Left ventricle myocardium inferior (tissue), 1 donor: ENCODE data around the gene TMPRSS3. TPM values are rescaled to one million over a fixed set of nuclear protein-coding genes. Genes with fewer than 3 reads are reported as not detected.

ENCODE experiments used
- DNase-seq: peaks from one replicate; pipeline ENCODE4 v3.0.0-alpha.2; 2020
- H3K27ac ChIP-seq: fragments of 200-600 bp; replicated peaks from 2 replicates; pipeline ENCODE4 v1.8.0; 2021
- H3K27me3 ChIP-seq: fragments of 200-600 bp; 2 replicates; pipeline ENCODE4 v1.8.0; 2021; ENCODE audit warnings: low read depth
- H3K36me3 ChIP-seq: fragments of 200-600 bp; 2 replicates; pipeline ENCODE4 v1.8.0; 2021
- H3K4me1 ChIP-seq: fragments of 200-600 bp; 2 replicates; pipeline ENCODE4 v1.8.0; 2021
- H3K4me3 ChIP-seq: fragments of 200-600 bp; 2 replicates; pipeline ENCODE4 v1.8.0; 2021; ENCODE audit warnings: mild to moderate bottlenecking, moderate library complexity
- H3K9me3 ChIP-seq: fragments of 200-600 bp; replicated peaks from 2 replicates; pipeline ENCODE4 v1.8.0; 2021
- intact Hi-C: fragments of 100-400 bp; cut with micrococcal nuclease; formaldehyde crosslinking; loops from one replicate; pipeline ENCODE4 v1.11.0; 2022
- total RNA-seq: library from RNA; stranded (reverse); fragmentation: NEBNext Ultra II Directional; extraction: Animal tissue kit (Norgen Biotek cat#: 25700); gene quantifications from one replicate; pipeline ENCODE4 v1.2.1, GENCODE V29; 2021
- TF ChIP-seq, protein P1 (sequence below): fragments of 200-600 bp; IDR thresholded peaks from 2 replicates; pipeline ENCODE4 v1.8.0; 2021; ENCODE audit warnings: antibody characterized with exemption, mild to moderate bottlenecking, borderline replicate concordance
- donor health status: DM: no; HTN: yes; CAD: no; lungs with severe emphysema.

TMPRSS3 gene
- total RNA-seq, 1 donor from 2014 or later: not detected

DNA sequence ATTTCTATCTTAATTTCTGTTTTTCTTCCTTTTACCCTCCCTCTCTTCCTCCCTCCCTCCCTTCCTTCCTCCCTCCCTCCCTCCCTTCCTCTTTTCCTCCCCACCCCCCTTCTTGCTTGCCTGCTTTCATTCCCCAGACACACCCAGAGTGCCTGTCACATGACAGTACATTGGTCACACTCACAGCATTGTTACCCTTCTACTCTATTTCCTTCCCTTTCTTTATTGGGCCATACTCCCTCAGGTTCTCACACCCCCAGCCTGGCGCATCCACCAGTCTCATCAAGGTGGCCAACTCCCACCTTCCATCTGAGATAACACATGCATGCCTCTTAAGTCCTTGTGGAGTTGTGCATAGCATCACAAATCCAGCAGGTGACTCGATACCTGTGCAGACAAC, 10.9 kb downstream of the TMPRSS3 start:
- intact Hi-C loops: no loop called here
- Histone ChIP-seq H3K27ac (no peak overlapping the region), H3K36me3 (no peaks in the 10 kb centered on the region), H3K4me1 (peaks cover 9% of the 10 kb centered on the region), H3K4me3 (no peak overlapping the region), H3K9me3 (peaks cover 19% of the 10 kb centered on the region), H3K27me3 (peaks cover 26% of the 10 kb centered on the region)
- TF ChIP-seq, protein P1, sequence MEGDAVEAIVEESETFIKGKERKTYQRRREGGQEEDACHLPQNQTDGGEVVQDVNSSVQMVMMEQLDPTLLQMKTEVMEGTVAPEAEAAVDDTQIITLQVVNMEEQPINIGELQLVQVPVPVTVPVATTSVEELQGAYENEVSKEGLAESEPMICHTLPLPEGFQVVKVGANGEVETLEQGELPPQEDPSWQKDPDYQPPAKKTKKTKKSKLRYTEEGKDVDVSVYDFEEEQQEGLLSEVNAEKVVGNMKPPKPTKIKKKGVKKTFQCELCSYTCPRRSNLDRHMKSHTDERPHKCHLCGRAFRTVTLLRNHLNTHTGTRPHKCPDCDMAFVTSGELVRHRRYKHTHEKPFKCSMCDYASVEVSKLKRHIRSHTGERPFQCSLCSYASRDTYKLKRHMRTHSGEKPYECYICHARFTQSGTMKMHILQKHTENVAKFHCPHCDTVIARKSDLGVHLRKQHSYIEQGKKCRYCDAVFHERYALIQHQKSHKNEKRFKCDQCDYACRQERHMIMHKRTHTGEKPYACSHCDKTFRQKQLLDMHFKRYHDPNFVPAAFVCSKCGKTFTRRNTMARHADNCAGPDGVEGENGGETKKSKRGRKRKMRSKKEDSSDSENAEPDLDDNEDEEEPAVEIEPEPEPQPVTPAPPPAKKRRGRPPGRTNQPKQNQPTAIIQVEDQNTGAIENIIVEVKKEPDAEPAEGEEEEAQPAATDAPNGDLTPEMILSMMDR: no peak
- no peak for DNase-seq

DNA sequence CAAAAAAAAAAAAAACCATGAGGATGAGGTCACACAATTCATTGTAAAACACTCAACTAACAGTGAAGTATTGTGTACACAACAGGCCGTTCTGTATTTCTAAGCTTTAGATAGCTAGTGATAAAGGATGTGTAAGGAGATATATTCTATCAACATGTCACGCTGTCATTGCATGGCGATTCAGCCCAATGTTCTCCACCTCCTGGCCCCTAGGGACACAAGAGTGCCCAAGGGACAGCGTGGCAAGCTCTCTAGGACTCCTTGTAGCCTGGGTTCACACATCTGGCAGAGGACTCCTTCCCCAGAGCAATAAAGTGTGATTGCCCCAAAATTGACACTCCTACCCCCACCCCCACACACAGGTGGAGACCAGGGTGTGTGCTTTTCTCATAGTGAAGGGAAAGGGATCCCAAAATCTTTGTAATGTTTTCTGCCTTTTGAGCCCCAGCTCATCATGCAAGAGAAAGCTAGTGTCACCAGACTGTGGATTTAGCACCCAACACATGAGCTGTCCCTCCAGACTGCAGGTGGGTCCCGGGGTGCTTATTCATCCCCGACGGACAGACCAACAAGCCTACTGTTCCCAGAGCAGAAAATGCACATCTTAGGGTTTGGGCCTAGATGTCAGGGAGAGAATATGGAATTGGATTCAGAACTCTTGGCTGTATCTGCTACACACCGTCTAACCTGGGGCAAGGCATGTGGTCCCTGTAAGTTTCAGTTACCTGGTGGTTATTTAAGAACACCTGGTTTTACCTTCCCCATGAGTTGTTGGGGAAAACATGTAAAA, 11.5 kb downstream of the TMPRSS3 start:
- peaks cover 7% of the 10 kb centered on the region for H3K4me1 ChIP-seq
- TF ChIP-seq, protein P1: no peak
- no peak for DNase-seq
- no peak overlapping the region for H3K27ac ChIP-seq
- peaks cover 26% of the 10 kb centered on the region for H3K27me3 ChIP-seq
- no peak overlapping the region for H3K4me3 ChIP-seq
- no peaks in the 10 kb centered on the region for H3K36me3 ChIP-seq
- intact Hi-C loops: no loop called here
- H3K9me3 ChIP-seq: peaks cover 19% of the 10 kb centered on the region

DNA sequence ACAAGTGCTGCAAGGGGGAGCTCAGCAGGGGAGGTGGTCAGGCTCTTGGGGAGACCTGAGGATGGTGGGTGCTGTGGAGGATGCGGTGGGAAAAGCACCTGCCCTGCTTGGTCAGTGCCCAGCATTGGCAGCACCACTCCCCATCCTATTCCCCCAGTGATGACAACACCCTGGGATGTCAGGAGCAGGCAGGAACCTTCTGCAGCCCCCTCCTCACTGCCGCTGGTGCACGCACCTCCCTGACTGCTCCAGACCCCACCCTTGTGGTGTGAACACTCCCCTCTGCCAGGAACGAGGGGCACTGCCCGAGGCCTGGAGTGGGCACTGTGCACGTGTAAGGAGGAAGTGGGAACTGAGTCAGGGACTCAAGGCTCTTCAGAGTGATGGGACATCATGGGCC, 12.5 kb downstream of the TMPRSS3 start:
- Histone ChIP-seq H3K4me1 (no peaks in the 10 kb centered on the region), H3K9me3 (peaks cover 19% of the 10 kb centered on the region), H3K4me3 (no peak overlapping the region), H3K27ac (no peak overlapping the region), H3K27me3 (peaks cover 26% of the 10 kb centered on the region), H3K36me3 (no peaks in the 10 kb centered on the region)
- TF ChIP-seq, protein P1: no peak
- DNase-seq: no peak
- intact Hi-C loops: no loop called here

DNA sequence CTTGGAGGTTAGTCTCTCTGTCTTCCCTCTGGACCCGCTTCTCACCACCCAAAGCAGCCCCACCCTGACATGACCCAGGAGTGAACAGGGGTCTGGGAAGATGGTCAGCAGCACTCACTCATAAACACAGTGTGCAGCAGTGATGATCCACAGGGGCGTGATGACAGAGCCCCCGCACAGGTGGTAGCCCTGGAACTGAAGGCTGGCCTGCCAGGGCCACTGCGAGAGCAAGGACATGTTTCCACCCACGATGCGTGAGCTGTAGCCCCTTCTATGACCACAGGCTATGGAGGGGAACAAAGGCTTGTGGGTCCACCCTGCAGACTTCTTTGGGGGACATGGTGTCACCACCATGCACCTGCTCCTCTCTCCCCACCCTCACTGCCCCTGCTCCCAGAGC, 12.9 kb downstream of the TMPRSS3 start:
- Histone ChIP-seq H3K4me1 (no peaks in the 10 kb centered on the region), H3K36me3 (no peaks in the 10 kb centered on the region), H3K9me3 (peaks cover 19% of the 10 kb centered on the region), H3K27me3 (peaks cover 31% of the 10 kb centered on the region), H3K4me3 (no peak overlapping the region), H3K27ac (no peak overlapping the region)
- TF ChIP-seq, protein P1: no peak
- no peak for DNase-seq
- intact Hi-C loops: no loop called here

DNA sequence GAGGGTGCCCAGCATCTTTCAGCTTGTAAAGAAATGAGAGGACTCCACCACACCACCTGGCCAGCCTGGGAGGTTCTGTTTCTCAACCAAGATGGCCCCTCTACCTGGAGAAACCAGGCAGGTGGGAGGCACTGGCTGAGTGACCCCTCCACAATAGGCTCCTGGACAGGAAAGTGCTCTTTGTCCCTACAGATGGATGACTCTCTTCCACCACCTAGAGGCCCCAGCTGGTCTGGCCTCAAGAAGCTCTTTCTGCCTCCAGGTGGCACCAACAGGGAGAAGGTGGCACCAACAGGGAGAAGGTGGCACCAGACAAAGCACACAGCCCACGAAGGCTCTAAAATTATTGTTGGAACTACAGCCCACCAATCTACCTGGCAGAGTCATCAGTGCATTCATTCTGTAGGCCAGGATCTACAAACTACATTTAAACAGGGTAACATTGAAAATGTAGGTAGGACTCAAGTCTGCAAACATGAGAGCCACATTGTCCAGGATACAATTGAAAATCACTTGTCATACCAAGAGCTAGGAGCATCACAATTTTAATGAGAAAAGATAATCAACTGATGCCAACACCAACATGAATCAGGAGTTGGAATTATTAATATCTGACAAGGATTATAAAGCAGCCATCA, 14.4 kb downstream of the TMPRSS3 start:
- H3K4me1 ChIP-seq: no peaks in the 10 kb centered on the region
- H3K27ac ChIP-seq: no peak overlapping the region
- peaks cover 19% of the 10 kb centered on the region for H3K9me3 ChIP-seq
- intact Hi-C loops: no loop called here
- H3K36me3 ChIP-seq: no peaks in the 10 kb centered on the region
- peaks cover 45% of the 10 kb centered on the region for H3K27me3 ChIP-seq
- TF ChIP-seq, protein P1: peak; percentile 51
- H3K4me3 ChIP-seq: no peak overlapping the region
- no peak for DNase-seq
